Myocyte (in vitro differentiated cells): Measurements from ENCODE around the gene TACR2. TPM values are rescaled to one million over a fixed set of nuclear protein-coding genes. Genes with fewer than 3 reads are reported as not detected.
A peak's percentile ranks its signal among the peaks of the same experiment; 100 is the strongest.

Source experiments
- DNase-seq: peaks from one replicate; pipeline ENCODE4 v3.0.0-alpha.2; 2012; ENCODE audit warnings: low read depth
- polyA plus RNA-seq: library from polyadenylated mRNA; unstranded; fragments of >200 nt; gene quantifications from one replicate; pipeline ENCODE4 v1.2.1, GENCODE V29; 2012; ENCODE audit warnings: missing spikeins
- total RNA-seq: library from RNA; depleted of rRNA; stranded (reverse); fragments of >200 nt; gene quantifications from 2 replicates; pipeline ENCODE4 v1.2.3, GENCODE V29; 2014

Gene TACR2
- total RNA-seq, result 0.08 TPM in 1 of 2 replicates, not detected in the other
- 1.8 TPM for polyA plus RNA-seq

DNA sequence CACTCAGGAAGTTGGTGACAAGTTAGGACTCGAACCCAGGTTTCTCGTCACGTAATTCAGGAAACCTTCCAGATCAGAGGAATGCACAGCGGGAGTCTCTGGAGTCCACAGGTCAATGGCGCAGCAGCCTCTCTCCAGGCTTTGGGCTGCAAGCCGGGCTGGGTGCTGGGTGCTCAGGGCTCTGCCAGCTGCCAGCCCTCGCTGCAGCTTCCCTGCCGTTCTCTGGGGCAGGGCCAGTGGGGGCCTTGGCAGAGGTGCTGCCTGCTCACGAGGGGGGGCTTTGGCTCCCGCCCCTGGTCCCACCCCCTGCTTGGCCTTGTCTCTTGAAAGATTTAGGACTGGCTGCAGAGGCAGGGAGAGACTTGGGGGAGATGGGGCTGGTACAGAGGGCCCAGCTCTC, at the start of gene TACR2:
Gene TACR2, minus strand, starts transcription at position 224 of the 400 bp plus-strand sequence. CDS start 595 bp downstream, outside the sequence.
- no peak for DNase-seq

DNA sequence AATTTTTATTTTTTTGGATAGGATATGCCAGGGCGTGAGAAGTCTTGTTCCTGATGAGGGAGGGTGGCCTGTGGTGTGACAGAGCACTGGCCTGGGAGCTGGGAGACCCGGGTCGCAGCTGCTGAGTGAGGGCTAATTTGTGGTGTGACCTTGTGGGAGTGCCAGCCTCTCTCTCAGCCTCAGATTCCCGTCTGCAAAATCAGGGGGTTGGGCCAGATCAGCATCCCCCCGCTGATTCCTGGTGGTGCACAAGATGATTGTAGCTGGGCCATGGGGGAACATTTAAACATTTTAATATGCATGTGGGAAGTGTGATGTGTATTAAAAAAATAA, 49.4 kb upstream of the TACR2 start:
- peak; percentile 83 for DNase-seq

- no peak for DNase-seq
Measured at GRCh38 chr10:69465457-69466157, 48.9 kb upstream of the TACR2 start.

DNA sequence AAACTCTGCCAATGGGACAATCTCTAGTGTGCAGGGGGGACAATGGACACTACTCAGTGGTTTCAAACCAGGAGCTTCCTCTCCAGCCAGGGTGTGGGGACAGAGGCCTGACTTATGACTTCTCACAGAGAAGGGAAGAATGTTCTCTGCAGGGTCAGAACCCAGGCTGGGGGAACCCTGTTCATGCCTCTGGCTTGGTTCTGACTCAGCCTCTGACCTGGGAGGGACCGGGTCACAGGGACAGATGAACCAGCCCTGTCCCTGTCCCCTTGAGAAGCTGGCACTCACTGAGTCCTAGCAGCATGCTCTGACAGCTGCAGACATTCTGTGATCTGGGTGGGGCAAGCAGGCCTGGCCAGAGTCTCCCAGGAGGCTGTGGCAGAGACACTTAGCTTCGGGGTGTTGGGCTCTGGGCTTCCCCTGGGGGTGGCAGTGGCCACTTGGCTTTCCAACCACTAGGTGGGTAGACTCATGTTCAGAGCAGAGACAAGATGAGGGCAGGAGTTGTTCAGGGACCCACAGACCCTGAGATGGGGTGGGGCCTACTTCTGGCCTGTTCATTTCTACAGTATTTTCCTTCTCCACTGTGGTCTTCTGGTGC, 48.2 kb upstream of the TACR2 start:
- peak; percentile 94 for DNase-seq

- peak; percentile 14 for DNase-seq
Measured at GRCh38 chr10:69464401-69464800, 47.7 kb upstream of the TACR2 start.

- DNase-seq, result no peak
Measured at GRCh38 chr10:69463886-69464285, 47.2 kb upstream of the TACR2 start.

DNA sequence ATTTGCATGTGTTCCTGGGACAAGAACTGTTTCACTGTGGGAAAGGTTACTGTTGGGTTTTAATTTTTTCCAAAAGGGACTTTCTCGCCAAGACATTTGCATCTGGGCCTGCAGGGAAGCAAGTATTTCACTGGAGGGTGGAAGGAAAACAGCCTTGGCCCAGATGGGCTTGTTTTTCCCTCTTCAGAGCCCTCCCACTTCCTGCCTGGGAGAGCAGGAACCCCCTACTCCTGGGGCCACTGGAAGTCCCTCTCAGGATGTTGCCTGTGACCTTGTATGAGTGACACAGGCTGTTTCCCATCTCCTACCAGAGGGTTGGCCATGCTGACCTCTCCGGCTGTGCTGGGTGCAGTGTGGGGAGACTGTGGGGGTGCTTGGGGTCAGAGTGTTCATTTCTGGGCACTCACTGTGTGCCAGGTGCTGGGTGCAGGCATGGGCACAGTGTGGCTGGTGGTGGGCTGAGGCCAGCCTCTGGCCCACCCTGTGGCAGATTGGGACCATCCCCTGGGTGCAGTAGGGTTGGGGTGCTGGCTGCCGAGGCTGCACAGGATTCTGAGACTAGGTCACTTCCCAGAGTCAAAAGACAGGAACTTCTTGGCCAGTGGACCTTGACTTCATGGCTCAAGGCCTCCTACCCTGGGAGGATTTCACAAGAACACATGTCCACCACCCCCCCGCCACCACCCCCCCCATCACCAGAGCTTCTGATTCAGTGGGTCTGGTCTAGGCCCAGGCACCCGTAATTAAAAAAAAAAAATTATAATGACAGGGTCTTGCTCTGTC, 44.7 kb upstream of the TACR2 start:
- no peak for DNase-seq

- no peak for DNase-seq
Measured at GRCh38 chr10:69460576-69461242, 44.0 kb upstream of the TACR2 start.

DNA sequence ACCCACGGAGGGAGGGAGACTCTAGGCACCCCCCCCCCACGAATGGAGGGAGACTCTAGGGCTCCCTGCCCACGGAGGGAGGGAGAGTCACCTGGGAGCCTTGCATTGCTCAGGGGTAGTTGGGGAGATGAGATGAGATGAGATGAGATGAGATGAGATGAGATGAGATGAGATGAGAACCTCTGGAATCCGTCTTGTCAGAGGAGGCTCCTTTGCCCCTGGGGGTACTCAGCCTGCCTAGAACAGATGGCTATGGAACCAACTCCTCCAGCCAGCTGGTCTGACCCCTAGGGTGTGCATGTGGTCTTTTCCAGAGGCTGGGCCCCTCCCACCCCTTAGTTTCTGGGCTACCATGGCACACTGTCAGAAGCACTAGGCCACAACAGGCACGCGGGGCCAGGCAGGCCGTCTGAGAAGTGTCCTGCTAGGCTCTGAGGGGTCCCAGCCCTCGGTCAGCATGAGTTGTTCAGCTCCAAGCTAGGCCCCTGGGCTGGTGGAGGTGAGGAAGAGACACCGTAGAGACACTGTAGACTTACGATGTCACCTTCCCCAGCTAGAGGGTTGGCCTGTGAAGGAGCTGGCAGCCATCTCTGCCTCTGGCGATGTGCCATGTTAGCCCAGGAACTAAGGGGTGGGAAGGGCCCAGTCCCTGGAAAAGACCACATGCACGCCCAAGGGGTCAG, 43.3 kb upstream of the TACR2 start:
- DNase-seq, result no peak

DNA sequence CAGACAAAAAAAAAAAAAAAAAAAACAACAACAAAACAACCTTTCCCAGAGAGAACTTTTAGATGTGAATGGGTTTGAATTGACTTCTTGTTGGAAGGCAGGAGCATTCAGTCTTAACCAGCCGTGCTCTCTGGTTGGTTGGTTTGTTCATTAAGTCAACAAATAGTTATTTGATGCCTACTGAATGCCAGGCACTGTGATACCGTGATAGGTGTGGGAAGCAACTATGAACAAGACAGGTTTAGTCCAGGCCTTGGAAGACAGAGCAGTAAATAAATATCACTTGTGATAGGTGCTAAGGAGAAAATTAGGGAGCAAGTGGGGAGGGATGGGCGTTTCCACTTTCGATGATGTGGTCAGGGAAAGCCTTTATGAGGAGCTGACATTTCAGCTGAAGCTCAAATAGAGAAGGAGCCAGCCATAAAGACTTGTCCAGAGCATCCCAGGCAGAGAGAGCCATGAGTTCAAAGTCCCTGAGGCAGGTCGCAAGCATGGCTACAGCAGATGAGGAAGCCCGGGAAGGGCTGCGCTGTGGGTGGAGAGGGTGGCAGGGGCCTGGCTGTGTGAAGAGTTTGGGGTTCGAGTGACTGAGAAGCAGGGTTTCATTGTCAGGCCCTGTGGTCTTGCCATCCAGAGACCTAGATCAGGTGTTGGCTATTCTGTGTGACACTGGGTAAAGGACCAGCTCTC, 42.5 kb upstream of the TACR2 start:
- DNase-seq, result no peak

DNA sequence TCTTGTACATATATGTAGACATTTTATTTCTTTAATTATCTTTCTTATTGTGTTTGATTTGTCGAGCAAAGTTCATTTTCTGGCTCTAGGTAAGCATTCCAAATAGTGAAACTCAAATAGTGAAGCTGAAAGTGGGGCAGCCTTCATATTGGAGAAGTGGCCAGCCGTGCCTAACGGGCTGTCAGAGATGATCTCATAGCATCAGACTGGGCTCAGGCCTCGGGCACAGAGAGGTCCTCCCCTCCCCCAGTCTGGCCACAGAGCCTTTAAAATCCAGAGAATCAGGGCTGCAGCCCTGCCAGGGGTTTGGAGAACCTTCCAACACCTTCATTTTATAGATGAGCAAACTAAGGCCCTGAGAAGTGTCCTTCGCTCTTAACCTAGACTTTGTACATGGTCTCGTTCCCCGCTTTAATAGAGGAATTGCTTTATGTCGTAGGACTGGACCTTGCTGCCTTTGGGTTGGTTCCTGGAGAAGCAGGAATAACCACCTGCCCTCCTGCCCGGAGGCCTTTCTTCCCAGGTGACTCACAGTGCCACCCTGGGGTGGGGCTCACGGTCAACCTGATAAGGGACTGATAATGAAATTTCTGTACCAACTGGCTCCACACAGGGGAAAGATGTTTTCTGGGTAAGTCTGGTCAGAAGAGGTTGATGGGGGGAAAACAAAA, 41.8 kb upstream of the TACR2 start:
- no peak for DNase-seq

DNA sequence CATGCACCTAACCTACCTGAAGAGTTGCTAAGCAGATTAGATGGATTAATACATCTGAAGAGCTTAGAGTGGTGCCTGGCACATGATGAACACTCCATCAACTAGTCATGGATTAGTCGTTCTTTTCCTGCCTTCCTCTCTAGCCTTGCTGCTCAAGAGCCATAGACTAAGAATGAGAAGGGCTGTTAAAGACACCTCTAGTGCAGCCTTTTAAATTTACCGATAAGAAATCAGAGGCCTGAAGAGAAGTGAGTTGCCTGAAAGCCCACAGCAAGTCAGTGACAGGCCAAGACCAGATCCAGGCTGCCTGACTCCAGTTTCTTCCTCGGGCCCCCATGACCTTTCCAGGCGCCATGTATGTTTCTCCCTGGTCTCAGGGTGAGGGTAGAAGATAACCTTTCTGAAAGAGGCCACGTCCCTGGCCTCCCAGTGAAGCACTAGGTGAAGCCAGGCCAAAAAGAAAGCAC, 41.1 kb upstream of the TACR2 start:
- DNase-seq, result no peak

- DNase-seq, result peak; percentile 90
Measured at GRCh38 chr10:69456880-69457693, 40.4 kb upstream of the TACR2 start.

- DNase-seq, result no peak
Measured at GRCh38 chr10:69455006-69455763, 38.5 kb upstream of the TACR2 start.

- no peak for DNase-seq
Measured at GRCh38 chr10:69453795-69454194, 37.1 kb upstream of the TACR2 start.

GRCh38 chr10:69452676-69453415, 36.1 kb upstream of the TACR2 start:
- no peak for DNase-seq

DNA sequence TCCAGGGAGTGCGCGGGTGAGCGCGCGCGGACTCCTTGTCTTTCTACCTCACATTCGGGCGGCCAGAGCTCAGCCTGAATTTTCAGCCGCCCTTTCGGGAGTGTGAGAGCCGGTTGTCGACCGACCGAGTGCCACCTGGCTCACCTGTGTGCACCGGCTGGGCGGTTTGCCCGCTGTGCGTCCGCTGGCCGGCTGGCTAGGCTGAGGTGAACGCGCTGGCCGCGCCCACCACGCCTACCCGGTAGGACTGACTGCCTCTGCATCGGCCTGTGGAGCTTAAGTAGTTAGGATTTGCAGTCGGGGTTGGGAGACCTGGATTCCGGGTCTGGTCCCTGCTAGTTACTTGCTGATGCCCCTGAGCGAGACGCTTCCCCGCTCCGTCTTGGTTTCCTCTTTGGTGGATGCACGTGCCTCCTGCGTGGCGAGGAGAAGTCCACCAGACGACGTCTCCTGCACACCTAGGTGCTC, 35.1 kb upstream of the TACR2 start:
- DNase-seq, result no peak
